ENCODE results near the gene PAXX. TPM values are rescaled to one million over a fixed set of nuclear protein-coding genes. Genes with fewer than 3 reads are reported as not detected.

Gene PAXX
- total RNA-seq = 23.6 TPM

- H3K4me3 ChIP-seq (ENCODE audit: low read length) = peak within 1 kb of the TSS; percentile 61
- peaks cover 41% of the 10 kb centered on the region for H3K4me1 ChIP-seq (ENCODE audit: insufficient read depth, low read length)
- H3K9me3 ChIP-seq (ENCODE audit: low read depth, low read length) = no peaks in the 10 kb centered on the region
- no peaks in the 10 kb centered on the region for H3K27me3 ChIP-seq (ENCODE audit: insufficient read depth, low read length)
Observed at GRCh38 chr9:136991993-136992818, at the start of gene PAXX. Gene PAXX, plus strand, starts transcription at chr9:136992422. Its CDS starts 22 bp downstream, at chr9:136992444.

- Histone ChIP-seq H3K27me3 (ENCODE audit: insufficient read depth, low read length) (no peaks in the 10 kb centered on the region), H3K4me3 (ENCODE audit: low read length) (no peak overlapping the region), H3K9me3 (ENCODE audit: low read depth, low read length) (no peaks in the 10 kb centered on the region), H3K4me1 (ENCODE audit: insufficient read depth, low read length) (peaks cover 15% of the 10 kb centered on the region)
Observed at GRCh38 chr9:136942881-136943230, 49.4 kb upstream of the PAXX start.

- H3K9me3 ChIP-seq (ENCODE audit: low read depth, low read length) = no peaks in the 10 kb centered on the region
- no peaks in the 10 kb centered on the region for H3K27me3 ChIP-seq (ENCODE audit: insufficient read depth, low read length)
- peak overlapping the region; percentile 79 for H3K4me3 ChIP-seq (ENCODE audit: low read length)
- peaks cover 20% of the 10 kb centered on the region for H3K4me1 ChIP-seq (ENCODE audit: insufficient read depth, low read length)
Observed at GRCh38 chr9:136943291-136944211, 48.7 kb upstream of the PAXX start.

GRCh38 chr9:136944212-136944518 is 48.1 kb upstream of the PAXX start:
- H3K4me3 ChIP-seq (ENCODE audit: low read length) = peak overlapping the region; percentile 79
- H3K9me3 ChIP-seq (ENCODE audit: low read depth, low read length) = no peaks in the 10 kb centered on the region
- H3K4me1 ChIP-seq (ENCODE audit: insufficient read depth, low read length) = peaks cover 24% of the 10 kb centered on the region
- H3K27me3 ChIP-seq (ENCODE audit: insufficient read depth, low read length) = no peaks in the 10 kb centered on the region

- Histone ChIP-seq H3K4me1 (ENCODE audit: insufficient read depth, low read length) (peaks cover 25% of the 10 kb centered on the region), H3K9me3 (ENCODE audit: low read depth, low read length) (no peaks in the 10 kb centered on the region), H3K4me3 (ENCODE audit: low read length) (peak within 1 kb of the TSS; percentile 79), H3K27me3 (ENCODE audit: insufficient read depth, low read length) (no peaks in the 10 kb centered on the region)
Observed at GRCh38 chr9:136944519-136945332, 47.5 kb upstream of the PAXX start, which contains the start of the genes C8G and FBXW5. Gene C8G, plus strand, starts transcription at chr9:136945243. Its CDS starts 78 bp downstream, at chr9:136945321. Gene FBXW5, minus strand, starts transcription at chr9:136944738. Its CDS starts 655 bp downstream, at chr9:136944083.

- H3K27me3 ChIP-seq (ENCODE audit: insufficient read depth, low read length) = no peaks in the 10 kb centered on the region
- no peak overlapping the region for H3K4me3 ChIP-seq (ENCODE audit: low read length)
- H3K4me1 ChIP-seq (ENCODE audit: insufficient read depth, low read length) = peaks cover 31% of the 10 kb centered on the region
- H3K9me3 ChIP-seq (ENCODE audit: low read depth, low read length) = no peaks in the 10 kb centered on the region
Observed at GRCh38 chr9:136945333-136946227, 46.6 kb upstream of the PAXX start.

GRCh38 chr9:136946228-136947027 is 45.8 kb upstream of the PAXX start:
- no peak overlapping the region for H3K4me3 ChIP-seq (ENCODE audit: low read length)
- no peaks in the 10 kb centered on the region for H3K27me3 ChIP-seq (ENCODE audit: insufficient read depth, low read length)
- no peaks in the 10 kb centered on the region for H3K9me3 ChIP-seq (ENCODE audit: low read depth, low read length)
- peaks cover 35% of the 10 kb centered on the region for H3K4me1 ChIP-seq (ENCODE audit: insufficient read depth, low read length)

- Histone ChIP-seq H3K27me3 (ENCODE audit: insufficient read depth, low read length) (no peaks in the 10 kb centered on the region), H3K4me1 (ENCODE audit: insufficient read depth, low read length) (peaks cover 35% of the 10 kb centered on the region), H3K9me3 (ENCODE audit: low read depth, low read length) (no peaks in the 10 kb centered on the region), H3K4me3 (ENCODE audit: low read length) (no peak overlapping the region)
Observed at GRCh38 chr9:136947028-136947891, 45.0 kb upstream of the PAXX start.

- peaks cover 33% of the 10 kb centered on the region for H3K4me1 ChIP-seq (ENCODE audit: insufficient read depth, low read length)
- no peaks in the 10 kb centered on the region for H3K9me3 ChIP-seq (ENCODE audit: low read depth, low read length)
- no peaks in the 10 kb centered on the region for H3K27me3 ChIP-seq (ENCODE audit: insufficient read depth, low read length)
- no peak overlapping the region for H3K4me3 ChIP-seq (ENCODE audit: low read length)
Observed at GRCh38 chr9:136947955-136948510, 44.2 kb upstream of the PAXX start.

- peak overlapping the region; percentile 46 for H3K4me3 ChIP-seq (ENCODE audit: low read length)
- H3K4me1 ChIP-seq (ENCODE audit: insufficient read depth, low read length) = peaks cover 26% of the 10 kb centered on the region
- no peaks in the 10 kb centered on the region for H3K9me3 ChIP-seq (ENCODE audit: low read depth, low read length)
- H3K27me3 ChIP-seq (ENCODE audit: insufficient read depth, low read length) = no peaks in the 10 kb centered on the region
Observed at GRCh38 chr9:136949239-136949816, 42.9 kb upstream of the PAXX start.

- Histone ChIP-seq H3K27me3 (ENCODE audit: insufficient read depth, low read length) (no peaks in the 10 kb centered on the region), H3K4me3 (ENCODE audit: low read length) (peak overlapping the region; percentile 46), H3K4me1 (ENCODE audit: insufficient read depth, low read length) (peaks cover 22% of the 10 kb centered on the region), H3K9me3 (ENCODE audit: low read depth, low read length) (no peaks in the 10 kb centered on the region)
Observed at GRCh38 chr9:136949817-136950655, 42.2 kb upstream of the PAXX start.
